BLaER1 treated with 17β-estradiol and CSF1 and Interleukin-3, amounts not matched to agents 10 nM and 100 nM (cell line): ENCODE results near the gene SMCO4.

ENCODE experiments used
- H3K27ac ChIP-seq, 11 experiments: shearing (Covaris generic); formaldehyde crosslinking; 2 replicates each; pipeline ENCODE4 v1.8.1; 2022
- H3K27me3 ChIP-seq, 11 experiments: shearing (Covaris generic); formaldehyde crosslinking; 2 replicates each; pipeline ENCODE4 v1.8.1; 2022
- H3K36me3 ChIP-seq, 11 experiments: shearing (Covaris generic); formaldehyde crosslinking; 2 replicates each; pipeline ENCODE4 v1.8.1; 2022
- H3K4me1 ChIP-seq, 10 experiments: shearing (Covaris generic); formaldehyde crosslinking; 2 replicates each; pipeline ENCODE4 v1.8.1; 2022
- H3K4me2 ChIP-seq, 11 experiments: shearing (Covaris generic); formaldehyde crosslinking; 2 replicates each; pipeline ENCODE4 v1.8.1; 2022
- H3K4me3 ChIP-seq, 10 experiments: shearing (Covaris generic); formaldehyde crosslinking; 2 replicates each; pipeline ENCODE4 v1.8.1; 2022
- H3K9ac ChIP-seq, 11 experiments: shearing (Covaris generic); formaldehyde crosslinking; 2 replicates each; pipeline ENCODE4 v1.8.1; 2022
- H3K9me3 ChIP-seq, 11 experiments: shearing (Covaris generic); formaldehyde crosslinking; replicated peaks in 1 of 11; 2 replicates each; pipeline ENCODE4 v1.8.1; 2022
- H4K20me1 ChIP-seq, 11 experiments: shearing (Covaris generic); formaldehyde crosslinking; 2 replicates each; pipeline ENCODE4 v1.8.1; 2022
- Cebpa-rat ChIP-seq, 11 experiments: shearing (Covaris generic); IDR thresholded peaks; 2 replicates each; pipeline ENCODE4 v1.8.1; 2022

The SMCO4 gene

GRCh38 chr11:93487032-93487483 is 56.1 kb downstream of the SMCO4 start:
- peaks cover 0 to 35% (median 14%) of the 10 kb centered on the region in 11 experiments; a peak in 9 of 22 replicates for H3K36me3 ChIP-seq
- H3K4me3 ChIP-seq = no peak overlapping the region
- H3K9ac ChIP-seq = no peak overlapping the region
- H4K20me1 ChIP-seq = peaks cover 0 to 13% (median 0%) of the 10 kb centered on the region in 11 experiments; a peak in 2 of 22 replicates
- no peak for TF ChIP-seq Cebpa-rat (IDR thresholded peaks at IDR 0.05)
- no peak overlapping the region for H3K4me2 ChIP-seq
- no peak overlapping the region for H3K27ac ChIP-seq
- no peaks in the 10 kb centered on the region for H3K27me3 ChIP-seq
- no peaks in the 10 kb centered on the region for H3K9me3 ChIP-seq
- no peaks in the 10 kb centered on the region for H3K4me1 ChIP-seq

GRCh38 chr11:93485983-93486382 is 57.2 kb downstream of the SMCO4 start:
- Histone ChIP-seq H3K27me3 (no peaks in the 10 kb centered on the region), H3K9ac (no peak overlapping the region), H3K4me1 (no peaks in the 10 kb centered on the region), H3K4me2 (no peak overlapping the region), H4K20me1 (peaks cover 0 to 13% (median 0%) of the 10 kb centered on the region in 11 experiments; a peak in 3 of 22 replicates), H3K36me3 (peaks cover 0 to 33% (median 14%) of the 10 kb centered on the region in 11 experiments; a peak in 11 of 22 replicates), H3K4me3 (no peak overlapping the region), H3K27ac (no peak overlapping the region), H3K9me3 (no peaks in the 10 kb centered on the region)
- TF ChIP-seq Cebpa-rat (IDR thresholded peaks at IDR 0.05) = no peak

GRCh38 chr11:93484716-93485115 is 58.5 kb downstream of the SMCO4 start:
- peaks cover 0 to 13% (median 0%) of the 10 kb centered on the region in 11 experiments; a peak in 3 of 22 replicates for H4K20me1 ChIP-seq
- no peaks in the 10 kb centered on the region for H3K27me3 ChIP-seq
- no peak overlapping the region for H3K4me3 ChIP-seq
- no peak for TF ChIP-seq Cebpa-rat (IDR thresholded peaks at IDR 0.05)
- H3K4me2 ChIP-seq = no peak overlapping the region
- no peak overlapping the region for H3K27ac ChIP-seq
- H3K9ac ChIP-seq = no peak overlapping the region
- H3K36me3 ChIP-seq = peaks cover 0 to 31% (median 13%) of the 10 kb centered on the region in 11 experiments; a peak in 12 of 22 replicates
- H3K9me3 ChIP-seq = no peaks in the 10 kb centered on the region
- no peaks in the 10 kb centered on the region for H3K4me1 ChIP-seq

- Histone ChIP-seq H3K4me3 (no peak overlapping the region), H3K9ac (no peak overlapping the region), H3K36me3 (peaks cover 2 to 41% (median 15%) of the 10 kb centered on the region in 11 experiments; a peak in 15 of 22 replicates), H3K27ac (no peak overlapping the region), H3K27me3 (no peaks in the 10 kb centered on the region), H3K4me2 (no peak overlapping the region), H4K20me1 (peaks cover 0 to 10% (median 0%) of the 10 kb centered on the region in 11 experiments; a peak in 3 of 22 replicates), H3K9me3 (no peaks in the 10 kb centered on the region), H3K4me1 (no peaks in the 10 kb centered on the region)
- TF ChIP-seq Cebpa-rat (IDR thresholded peaks at IDR 0.05) = no peak
These were observed 60.6 kb downstream of the SMCO4 start for GRCh38 chr11:93482556-93482955.

GRCh38 chr11:93481696-93482095 is 61.5 kb downstream of the SMCO4 start:
- Histone ChIP-seq H3K27me3 (no peaks in the 10 kb centered on the region), H4K20me1 (peaks cover 0 to 10% (median 0%) of the 10 kb centered on the region in 11 experiments; a peak in 3 of 22 replicates), H3K4me2 (no peak overlapping the region), H3K4me3 (no peak overlapping the region), H3K9ac (no peak overlapping the region), H3K36me3 (peaks cover 3 to 45% (median 20%) of the 10 kb centered on the region in 11 experiments; a peak in 17 of 22 replicates), H3K4me1 (no peaks in the 10 kb centered on the region), H3K27ac (no peak overlapping the region), H3K9me3 (no peaks in the 10 kb centered on the region)
- no peak for TF ChIP-seq Cebpa-rat (IDR thresholded peaks at IDR 0.05)

GRCh38 chr11:93481279-93481678 is 61.9 kb downstream of the SMCO4 start:
- Histone ChIP-seq H3K9ac (no peak overlapping the region), H3K27me3 (no peaks in the 10 kb centered on the region), H3K4me1 (no peaks in the 10 kb centered on the region), H3K4me2 (no peak overlapping the region), H3K27ac (no peak overlapping the region), H3K9me3 (no peaks in the 10 kb centered on the region), H4K20me1 (peaks cover 0 to 10% (median 0%) of the 10 kb centered on the region in 11 experiments; a peak in 3 of 22 replicates), H3K36me3 (peaks cover 3 to 41% (median 20%) of the 10 kb centered on the region in 11 experiments; a peak in 18 of 22 replicates), H3K4me3 (no peak overlapping the region)
- TF ChIP-seq Cebpa-rat (IDR thresholded peaks at IDR 0.05) = no peak

GRCh38 chr11:93480756-93481155 is 62.4 kb downstream of the SMCO4 start:
- no peaks in the 10 kb centered on the region for H3K9me3 ChIP-seq
- H3K27ac ChIP-seq = no peak overlapping the region
- H3K27me3 ChIP-seq = no peaks in the 10 kb centered on the region
- no peak overlapping the region for H3K4me3 ChIP-seq
- no peaks in the 10 kb centered on the region for H3K4me1 ChIP-seq
- TF ChIP-seq Cebpa-rat (IDR thresholded peaks at IDR 0.05) = no peak
- no peak overlapping the region for H3K4me2 ChIP-seq
- no peak overlapping the region for H3K9ac ChIP-seq
- H4K20me1 ChIP-seq = peaks cover 0 to 10% (median 0%) of the 10 kb centered on the region in 11 experiments; a peak in 3 of 22 replicates
- H3K36me3 ChIP-seq = peaks cover 3 to 38% (median 20%) of the 10 kb centered on the region in 11 experiments; a peak in 18 of 22 replicates

GRCh38 chr11:93480256-93480655 is 62.9 kb downstream of the SMCO4 start:
- no peak overlapping the region for H3K27ac ChIP-seq
- peaks cover 3 to 38% (median 20%) of the 10 kb centered on the region in 11 experiments; a peak in 18 of 22 replicates for H3K36me3 ChIP-seq
- TF ChIP-seq Cebpa-rat (IDR thresholded peaks at IDR 0.05) = no peak
- H4K20me1 ChIP-seq = peaks cover 0 to 10% (median 0%) of the 10 kb centered on the region in 11 experiments; a peak in 3 of 22 replicates
- no peak overlapping the region for H3K4me3 ChIP-seq
- no peaks in the 10 kb centered on the region for H3K4me1 ChIP-seq
- H3K9ac ChIP-seq = no peak overlapping the region
- H3K27me3 ChIP-seq = no peaks in the 10 kb centered on the region
- no peaks in the 10 kb centered on the region; a peak in 1 of 22 replicates for H3K9me3 ChIP-seq
- no peak overlapping the region for H3K4me2 ChIP-seq

GRCh38 chr11:93478841-93479240 is 64.3 kb downstream of the SMCO4 start:
- no peak for TF ChIP-seq Cebpa-rat (IDR thresholded peaks at IDR 0.05)
- no peaks in the 10 kb centered on the region for H3K27me3 ChIP-seq
- H3K4me3 ChIP-seq = no peak overlapping the region
- H3K4me1 ChIP-seq = no peaks in the 10 kb centered on the region
- H3K9me3 ChIP-seq = no peaks in the 10 kb centered on the region; a peak in 1 of 22 replicates
- no peak overlapping the region for H3K27ac ChIP-seq
- H3K9ac ChIP-seq = no peak overlapping the region
- H3K36me3 ChIP-seq = peaks cover 3 to 38% (median 17%) of the 10 kb centered on the region in 11 experiments; a peak in 18 of 22 replicates
- peaks cover 0 to 8% (median 0%) of the 10 kb centered on the region in 11 experiments; a peak in 3 of 22 replicates for H4K20me1 ChIP-seq
- H3K4me2 ChIP-seq = no peak overlapping the region
